ENCODE data around the gene WHAMM. TPM values are rescaled to one million over a fixed set of nuclear protein-coding genes. Genes with fewer than 3 reads are reported as not detected.

The WHAMM gene
- total and polyA plus RNA-seq, 2 donors (not counting 3 experiments of a cell fraction or from before 2014, with no cell fraction given) = 4.1 to 9.4 TPM

DNA sequence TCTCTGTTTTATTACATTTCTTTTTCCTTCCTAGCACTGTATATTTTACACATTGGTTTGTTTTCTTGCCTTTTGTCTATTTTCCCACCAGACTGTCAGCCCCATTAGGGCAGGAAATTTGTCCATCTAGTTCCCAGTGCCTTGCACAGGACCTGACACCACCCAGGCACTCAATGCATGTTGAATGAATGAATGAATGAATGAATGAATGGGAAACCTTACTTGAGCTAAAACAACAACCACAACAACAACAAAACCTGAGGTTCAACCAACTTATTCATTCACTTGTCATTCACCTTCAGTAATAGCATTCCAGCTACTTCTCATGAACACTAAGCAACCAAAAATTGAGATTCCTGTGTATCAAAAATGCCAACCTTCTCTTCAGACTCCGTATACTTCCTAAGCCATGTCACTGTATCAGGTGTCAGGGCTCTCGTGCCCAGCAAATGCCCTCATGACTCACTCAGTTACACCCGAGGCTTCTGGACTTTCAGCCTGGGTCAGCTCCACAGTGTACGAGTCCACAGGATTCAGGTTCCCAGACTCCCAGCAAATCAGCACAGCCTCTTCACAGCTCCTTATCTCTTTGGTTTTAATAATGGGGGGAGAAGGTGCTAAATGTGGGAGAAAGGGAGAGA is 40.9 kb upstream of the WHAMM start:
- POLR2A ChIA-PET = no interaction called here
- no peaks in the 10 kb centered on the region for H3K27me3 ChIP-seq (ENCODE audit: control insufficient read depth in 2 of 2, insufficient read depth in 2 of 2, low read length in 2 of 2)
- peaks cover 0 to 3% of the 10 kb centered on the region in 2 experiments for H3K36me3 ChIP-seq (ENCODE audit: control insufficient read depth in 2 of 2, extremely low read depth in 1 of 2, insufficient read depth in 2 of 2, low read length in 2 of 2)
- no peak overlapping the region for H3K9ac ChIP-seq (replicated peaks; ENCODE audit: extremely low read depth, insufficient read depth, low read length)
- intact Hi-C loops (cut with micrococcal nuclease) = no loop called here
- no TSS peak for BruUV-seq (replicated peaks)
- no peaks in the 10 kb centered on the region for H3K4me1 ChIP-seq (ENCODE audit: control insufficient read depth, extremely low read depth, insufficient read depth, low read length)
- no peak for DNase-seq (ENCODE audit: low read depth, low spot score)
- FAIRE-seq = no peak
- H3K4me3 ChIP-seq (replicated peaks in 1 of 3; ENCODE audit: insufficient read depth in 1 of 3, low read depth in 1 of 3, low read length in 3 of 3) = no peak overlapping the region
- CTCF ChIA-PET = no interaction called here
- dilution Hi-C loops (cut with MboI; ENCODE audit: extremely low pct_ligation_motif_present, low sequenced_read_pairs) = no loop called here
- no peaks in the 10 kb centered on the region for H3K9me3 ChIP-seq (replicated peaks; ENCODE audit: control insufficient read depth, insufficient read depth, low read length)
- H2AFZ ChIP-seq (ENCODE audit: low read depth, low read length) = no peak overlapping the region
- H3K79me2 ChIP-seq (ENCODE audit: control insufficient read depth, insufficient read depth, low read length) = no peaks in the 10 kb centered on the region
- no peak overlapping the region for H3K4me2 ChIP-seq (ENCODE audit: insufficient read depth, low read length)
- TF ChIP-seq JUN (IDR thresholded peaks at IDR 0.05; ENCODE audit: borderline replicate concordance, insufficient read depth, insufficient read length, low read depth) (no peak), FOS (IDR thresholded peaks at IDR 0.05; ENCODE audit: borderline replicate concordance, insufficient read depth, low read length) (no peak), POLR2AphosphoS5 (IDR thresholded peaks at IDR 0.05; ENCODE audit: insufficient read depth, low read depth, low read length) (no peak)
- H3K9me1 ChIP-seq (replicated peaks; ENCODE audit: control insufficient read depth, extremely low read depth, insufficient read depth, low read length) = no peaks in the 10 kb centered on the region
- no peaks in the 10 kb centered on the region for H4K20me1 ChIP-seq (replicated peaks; ENCODE audit: control insufficient read depth, extremely low read depth, insufficient read depth, low read length)
- H3K27ac ChIP-seq (ENCODE audit: insufficient read depth, low read depth, low read length) = no peak overlapping the region

DNA sequence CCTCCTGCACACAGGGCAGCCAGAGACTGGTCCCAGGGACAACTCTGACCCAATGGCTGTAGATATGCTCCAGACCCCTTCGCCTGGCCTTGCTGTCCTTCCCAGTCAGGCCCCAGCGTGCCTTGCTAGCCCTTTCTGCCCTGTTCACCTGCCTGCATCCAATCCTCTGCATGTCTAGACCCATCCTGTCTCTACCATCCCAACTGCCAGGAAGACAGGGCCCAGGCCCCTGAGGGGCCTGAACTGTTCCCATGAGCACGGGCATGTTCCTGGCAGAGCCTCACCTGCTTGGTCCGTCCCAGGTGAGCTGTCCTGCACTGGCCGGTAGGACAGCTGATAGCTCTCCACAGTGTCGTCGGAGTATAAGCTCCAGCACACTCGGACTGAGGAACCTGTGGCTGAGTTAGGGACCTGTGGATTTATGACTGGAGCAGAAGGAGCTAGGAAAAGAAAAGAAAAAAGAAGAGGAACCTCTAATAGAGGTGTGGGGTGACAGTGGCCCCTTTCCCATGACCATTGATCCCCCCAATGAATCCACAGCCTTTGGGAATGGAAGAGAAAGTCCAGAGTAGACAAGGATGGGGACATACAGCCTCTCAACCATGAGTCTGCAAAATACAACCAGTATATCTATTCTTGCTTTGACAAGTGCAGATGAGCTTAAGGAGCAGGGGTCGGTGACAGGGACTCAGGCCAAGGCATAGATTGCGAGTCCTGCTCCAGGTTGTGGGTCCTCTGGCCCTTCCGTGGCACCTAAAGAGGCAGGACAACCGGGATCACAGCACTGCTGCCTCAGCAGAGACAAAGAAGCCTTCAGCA is 37.4 kb upstream of the WHAMM start:
- Histone ChIP-seq H3K9me1 (replicated peaks; ENCODE audit: control insufficient read depth, extremely low read depth, insufficient read depth, low read length) (no peaks in the 10 kb centered on the region), H2AFZ (ENCODE audit: low read depth, low read length) (no peak overlapping the region), H3K4me2 (ENCODE audit: insufficient read depth, low read length) (no peak overlapping the region), H3K27ac (ENCODE audit: insufficient read depth, low read depth, low read length) (no peak overlapping the region), H3K4me1 (ENCODE audit: control insufficient read depth, extremely low read depth, insufficient read depth, low read length) (no peaks in the 10 kb centered on the region), H3K9me3 (replicated peaks; ENCODE audit: control insufficient read depth, insufficient read depth, low read length) (no peaks in the 10 kb centered on the region), H3K27me3 (ENCODE audit: control insufficient read depth in 2 of 2, insufficient read depth in 2 of 2, low read length in 2 of 2) (no peaks in the 10 kb centered on the region), H3K4me3 (replicated peaks in 1 of 3; ENCODE audit: insufficient read depth in 1 of 3, low read depth in 1 of 3, low read length in 3 of 3) (no peak overlapping the region), H3K36me3 (ENCODE audit: control insufficient read depth in 2 of 2, extremely low read depth in 1 of 2, insufficient read depth in 2 of 2, low read length in 2 of 2) (no peaks in the 10 kb centered on the region), H3K9ac (replicated peaks; ENCODE audit: extremely low read depth, insufficient read depth, low read length) (no peak overlapping the region), H3K79me2 (ENCODE audit: control insufficient read depth, insufficient read depth, low read length) (no peaks in the 10 kb centered on the region), H4K20me1 (replicated peaks; ENCODE audit: control insufficient read depth, extremely low read depth, insufficient read depth, low read length) (no peaks in the 10 kb centered on the region)
- TF ChIP-seq, protein P1, sequence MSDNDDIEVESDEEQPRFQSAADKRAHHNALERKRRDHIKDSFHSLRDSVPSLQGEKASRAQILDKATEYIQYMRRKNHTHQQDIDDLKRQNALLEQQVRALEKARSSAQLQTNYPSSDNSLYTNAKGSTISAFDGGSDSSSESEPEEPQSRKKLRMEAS (IDR thresholded peaks at IDR 0.05; ENCODE audit: insufficient read depth, insufficient read length) = no peak
- TF ChIP-seq GATA2 (IDR thresholded peaks at IDR 0.05; ENCODE audit: insufficient read depth, insufficient read length, low read depth, low read length) = no peak
- FAIRE-seq (no peak), DNase-seq (ENCODE audit: low read depth, low spot score) (no peak)
- BruUV-seq (replicated peaks) = no TSS peak
- intact Hi-C loops (cut with micrococcal nuclease) (no loop called here), dilution Hi-C loops (cut with MboI; ENCODE audit: extremely low pct_ligation_motif_present, low sequenced_read_pairs) (no loop called here)
- ChIA-PET POLR2A (no interaction called here), CTCF (no interaction called here)
